HepG2 (cell line): ENCODE data around the gene ABHD4. TPM values are rescaled to one million over a fixed set of nuclear protein-coding genes. Genes with fewer than 3 reads are reported as not detected.
A peak's percentile ranks its signal among the peaks of the same experiment; 100 is the strongest.

ENCODE experiments used
- CREM ChIP-seq, 2 experiments: sonication (generic) in 1 of 2; formaldehyde crosslinking in 1 of 2; IDR thresholded peaks; 2 replicates each; pipeline versions ENCODE4 v1.4.0 to v1.6.1; 2016 to 2020; ENCODE audit warnings: antibody characterized with exemption in 1 of 2, mild to moderate bottlenecking in 1 of 2, missing genetic modification reagents in 1 of 2
- EEA1 ChIP-seq: sonication (generic); formaldehyde crosslinking; IDR thresholded peaks from 2 replicates; pipeline ENCODE4 v1.5.1; 2020; ENCODE audit warnings: mild to moderate bottlenecking, missing genetic modification reagents, borderline replicate concordance
- FOXC1 ChIP-seq: sonication (generic); formaldehyde crosslinking; IDR thresholded peaks from 2 replicates; pipeline ENCODE4 v1.8.0; 2022; ENCODE audit warnings: mild to moderate bottlenecking, missing genetic modification reagents, borderline replicate concordance
- GZF1 ChIP-seq: sonication (generic); formaldehyde crosslinking; IDR thresholded peaks from 2 replicates; pipeline ENCODE4 v1.5.1; 2020; ENCODE audit warnings: mild to moderate bottlenecking, missing genetic modification reagents
- JUN ChIP-seq: sonication (generic); formaldehyde crosslinking; IDR thresholded peaks from 2 replicates; pipeline ENCODE4 v1.4.0; 2020; ENCODE audit warnings: mild to moderate bottlenecking, missing genetic modification reagents
- KLF16 ChIP-seq, 2 experiments: sonication (generic) in 1 of 2; formaldehyde crosslinking in 1 of 2; IDR thresholded peaks; 2 replicates each; pipeline versions ENCODE4 v1.6.1 to v1.8.0; 2016 to 2023; ENCODE audit warnings: missing genetic modification reagents in 2 of 2, missing compliant biosample characterization in 1 of 2
- LRRFIP1 ChIP-seq: sonication (generic); formaldehyde crosslinking; conservative IDR thresholded peaks from 2 replicates; pipeline ENCODE4 v1.4.0; 2020; ENCODE audit warnings: missing genetic modification reagents
- MED1 ChIP-seq: sonication (generic); formaldehyde crosslinking; IDR thresholded peaks from 2 replicates; pipeline ENCODE4 v1.4.0; 2020; ENCODE audit warnings: missing genetic modification reagents
- MEIS2 ChIP-seq: sonication (generic); formaldehyde crosslinking; IDR thresholded peaks from 2 replicates; pipeline ENCODE4 v1.9.0; 2021; ENCODE audit warnings: mild to moderate bottlenecking, missing genetic modification reagents
- MXD4 ChIP-seq: IDR thresholded peaks from 2 replicates; pipeline ENCODE4 v1.6.1; 2016; ENCODE audit warnings: mild to moderate bottlenecking, missing biosample characterization, missing genetic modification reagents
- RERE ChIP-seq: IDR thresholded peaks from 2 replicates; pipeline ENCODE4 v1.6.1; 2016; ENCODE audit warnings: low read depth, missing genetic modification reagents, missing compliant biosample characterization
- SSRP1 ChIP-seq: IDR thresholded peaks from 2 replicates; pipeline ENCODE4 v1.6.1; 2016; ENCODE audit warnings: control low read depth
- ZBTB4 ChIP-seq: sonication (generic); formaldehyde crosslinking; IDR thresholded peaks from 2 replicates; pipeline ENCODE4 v1.4.0; 2020; ENCODE audit warnings: missing genetic modification reagents, mild to moderate bottlenecking, borderline replicate concordance
- ZNF20 ChIP-seq: sonication (generic); formaldehyde crosslinking; IDR thresholded peaks from 2 replicates; pipeline ENCODE4 v1.4.0; 2020; ENCODE audit warnings: mild to moderate bottlenecking, moderate library complexity, missing genetic modification reagents
- ZNF30 ChIP-seq: sonication (generic); formaldehyde crosslinking; IDR thresholded peaks from 2 replicates; pipeline ENCODE4 v1.5.0; 2020; ENCODE audit warnings: mild to moderate bottlenecking, missing genetic modification reagents
- ZNF317 ChIP-seq: sonication (generic); formaldehyde crosslinking; IDR thresholded peaks from 2 replicates; pipeline ENCODE4 v1.5.0; 2020; ENCODE audit warnings: mild to moderate bottlenecking, missing genetic modification reagents
- ZNF546 ChIP-seq: sonication (generic); formaldehyde crosslinking; conservative IDR thresholded peaks from 2 replicates; pipeline ENCODE4 v1.8.1; 2023; ENCODE audit warnings: mild to moderate bottlenecking, missing genetic modification reagents
- ZNF577 ChIP-seq: sonication (generic); formaldehyde crosslinking; IDR thresholded peaks from 2 replicates; pipeline ENCODE4 v1.4.0; 2020; ENCODE audit warnings: mild to moderate bottlenecking, low read depth, missing genetic modification reagents, borderline replicate concordance
- ZNF792 ChIP-seq: IDR thresholded peaks from 2 replicates; pipeline ENCODE4 v1.6.1; 2016
- polyA plus RNA-seq, 8 experiments: library from polyadenylated mRNA; depleted of rRNA in 3 of 8; stranded (reverse) in 7 of 8; unstranded in 1 of 8; fragments of >200 nt; fragmentation: Illumina TruSeq in 4 of 8; extraction: Trizol in 4 of 8; gene quantifications; 2 replicates each; pipeline versions ENCODE4 v1.2.1 to v1.2.3, GENCODE V29; 2011 to 2016; ENCODE audit warnings: low read depth in 4 of 8, missing spikeins in 1 of 8, mixed read lengths in 1 of 8; ENCODE audit not compliant: insufficient read depth in 1 of 8
- total RNA-seq, 5 experiments: library from RNA; depleted of rRNA; stranded (reverse); fragments of >200 nt; fragmentation: Illumina TruSeq; extraction: Trizol; gene quantifications; 2 replicates each; pipeline ENCODE4 v1.2.3, GENCODE V29; 2016; ENCODE audit warnings: low read depth in 1 of 5

Gene ABHD4
- total and polyA plus RNA-seq, 2 of the 13 experiments (the other 11 are each of a cell fraction or from before 2014, with no cell fraction given) = 16.1 to 47.5 TPM

GRCh38 chr14:22598896-22599244 lies 770 bp downstream of the ABHD4 start (continued):
- no peak for TF ChIP-seq RERE (CRISPR knock-in tag)
- TF ChIP-seq ZNF546 = no peak; the same call in 1 of the 2 replicates
- TF ChIP-seq LRRFIP1 (CRISPR knock-in tag) = no peak
- 0 out of 2 replicates have a peak, but pooled peaks have one; percentile 7 for TF ChIP-seq MXD4 (CRISPR knock-in tag)
- TF ChIP-seq GZF1 (CRISPR knock-in tag) = peak; percentile 50
- TF ChIP-seq CREM (IDR thresholded peaks at IDR 0.05) = 0 out of 2 replicates have a peak, but pooled peaks have one; percentile 11
- no peak for TF ChIP-seq CREM (CRISPR knock-in tag; IDR thresholded peaks at IDR 0.05)
- TF ChIP-seq ZNF317 = no peak; the same call in 1 of the 2 replicates
- TF ChIP-seq ZNF30 = no peak
- no peak; the same call in 1 of the 2 replicates for TF ChIP-seq MEIS2 (CRISPR knock-in tag)
- TF ChIP-seq JUN (CRISPR knock-in tag) = peak; percentile 26; the same call in 1 of the 2 replicates
- TF ChIP-seq ZBTB4 = 0 out of 2 replicates have a peak, but pooled peaks have one; percentile 3
- TF ChIP-seq SSRP1 (CRISPR knock-in tag) = no peak
- TF ChIP-seq EEA1 (CRISPR knock-in tag) = no peak
- TF ChIP-seq ZNF20 (CRISPR knock-in tag) = no peak
- no peak for TF ChIP-seq FOXC1 (CRISPR knock-in tag)
- TF ChIP-seq KLF16 (CRISPR knock-in tag; IDR thresholded peaks at IDR 0.05) = peak in 1 of 2 experiments; percentile 21; a peak in 1 of 4 replicates
- TF ChIP-seq ZNF792 (CRISPR knock-in tag) = peak; percentile 8
- TF ChIP-seq MED1 (CRISPR knock-in tag) = no peak
- TF ChIP-seq ZNF577 = no peak
